Measurements from ENCODE around the gene FANCC. TPM values are rescaled to one million over a fixed set of nuclear protein-coding genes. Genes with fewer than 3 reads are reported as not detected.

FANCC gene
- total RNA-seq, 1 experiment from 2014 or later = 19.4 TPM

GRCh38 chr9:95111716-95112115 is 205.8 kb downstream of the FANCC start:
- DNase-seq (ENCODE audit: low read depth, low spot score) = no peak
- ChIA-PET RAD21 (ENCODE audit: low non-redundant PET in 1 of 2, low total read pairs in 2 of 2, uncharacterized antibody in 2 of 2, unreplicated experiment in 2 of 2) (no interaction called here), POLR2A (no interaction called here), CTCF (interaction anchor here (1.1 kb wide), 1 partner anchor 16 kb away, joined by 3 read pairs; no protein-coding TSS in a partner anchor)
- BruUV-seq (replicated peaks) = no TSS peak
- Histone ChIP-seq H3K79me2 (ENCODE audit: insufficient read depth, low read length) (no peaks in the 10 kb centered on the region), H3K4me1 (ENCODE audit: control insufficient read depth in 1 of 2, insufficient read depth in 2 of 2, low read length in 2 of 2) (no peaks in the 10 kb centered on the region), H4K20me1 (ENCODE audit: insufficient read depth) (no peaks in the 10 kb centered on the region), H3K9me2 (ENCODE audit: insufficient read depth) (no peaks in the 10 kb centered on the region), H3K4me3 (replicated peaks in 1 of 2; ENCODE audit: low read depth in 1 of 2, low read length in 2 of 2) (no peak overlapping the region), H3K4me2 (ENCODE audit: low read length) (no peak overlapping the region), H3K27me3 (ENCODE audit: insufficient read depth, low read length) (no peaks in the 10 kb centered on the region), H2AFZ (ENCODE audit: low read depth, low read length, poor library complexity, severe bottlenecking) (no peak overlapping the region), H3K36me3 (ENCODE audit: control insufficient read depth in 1 of 2, insufficient read depth in 2 of 2, low read length in 2 of 2) (no peaks in the 10 kb centered on the region), H3K9ac (ENCODE audit: low read length) (no peak overlapping the region), H3K9me3 (ENCODE audit: control insufficient read depth in 1 of 2, insufficient read depth in 1 of 2, low read depth in 1 of 2, low read length in 2 of 2) (no peaks in the 10 kb centered on the region), H3K27ac (ENCODE audit: low read depth, low read length) (no peak overlapping the region)
- intact Hi-C loops (cut with micrococcal nuclease) = no loop called here
- ATAC-seq = no peak
- no peak for TF ChIP-seq FOSL1 (IDR thresholded peaks at IDR 0.05; ENCODE audit: low read depth)

GRCh38 chr9:95110921-95111525 is 206.5 kb downstream of the FANCC start:
- no peaks in the 10 kb centered on the region for H3K27me3 ChIP-seq (ENCODE audit: insufficient read depth, low read length)
- TF ChIP-seq, protein P1, sequence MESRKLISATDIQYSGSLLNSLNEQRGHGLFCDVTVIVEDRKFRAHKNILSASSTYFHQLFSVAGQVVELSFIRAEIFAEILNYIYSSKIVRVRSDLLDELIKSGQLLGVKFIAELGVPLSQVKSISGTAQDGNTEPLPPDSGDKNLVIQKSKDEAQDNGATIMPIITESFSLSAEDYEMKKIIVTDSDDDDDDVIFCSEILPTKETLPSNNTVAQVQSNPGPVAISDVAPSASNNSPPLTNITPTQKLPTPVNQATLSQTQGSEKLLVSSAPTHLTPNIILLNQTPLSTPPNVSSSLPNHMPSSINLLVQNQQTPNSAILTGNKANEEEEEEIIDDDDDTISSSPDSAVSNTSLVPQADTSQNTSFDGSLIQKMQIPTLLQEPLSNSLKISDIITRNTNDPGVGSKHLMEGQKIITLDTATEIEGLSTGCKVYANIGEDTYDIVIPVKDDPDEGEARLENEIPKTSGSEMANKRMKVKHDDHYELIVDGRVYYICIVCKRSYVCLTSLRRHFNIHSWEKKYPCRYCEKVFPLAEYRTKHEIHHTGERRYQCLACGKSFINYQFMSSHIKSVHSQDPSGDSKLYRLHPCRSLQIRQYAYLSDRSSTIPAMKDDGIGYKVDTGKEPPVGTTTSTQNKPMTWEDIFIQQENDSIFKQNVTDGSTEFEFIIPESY (IDR thresholded peaks at IDR 0.05; ENCODE audit: extremely low read depth, insufficient replicate concordance, low read length) = no peak
- TF ChIP-seq ZFX (IDR thresholded peaks at IDR 0.05) = no peak
- no peak for TF ChIP-seq ELF1 (IDR thresholded peaks at IDR 0.05; ENCODE audit: borderline replicate concordance, low read depth)
- no peak for TF ChIP-seq FOSL1 (IDR thresholded peaks at IDR 0.05; ENCODE audit: low read depth)
- no peak for TF ChIP-seq TCF7L2 (IDR thresholded peaks at IDR 0.05; ENCODE audit: borderline replicate concordance, extremely low read depth, insufficient read depth, insufficient read length)
- TF ChIP-seq ATF3 (IDR thresholded peaks at IDR 0.05) = no peak
- TF ChIP-seq RAD21 (IDR thresholded peaks at IDR 0.05; ENCODE audit: low read depth) = no peak
- no peak for TF ChIP-seq YY1 (IDR thresholded peaks at IDR 0.05; ENCODE audit: extremely low read depth, insufficient replicate concordance, low read depth, low read length)
- TF ChIP-seq JUND (IDR thresholded peaks at IDR 0.05) = no peak
- TF ChIP-seq, protein P2, sequence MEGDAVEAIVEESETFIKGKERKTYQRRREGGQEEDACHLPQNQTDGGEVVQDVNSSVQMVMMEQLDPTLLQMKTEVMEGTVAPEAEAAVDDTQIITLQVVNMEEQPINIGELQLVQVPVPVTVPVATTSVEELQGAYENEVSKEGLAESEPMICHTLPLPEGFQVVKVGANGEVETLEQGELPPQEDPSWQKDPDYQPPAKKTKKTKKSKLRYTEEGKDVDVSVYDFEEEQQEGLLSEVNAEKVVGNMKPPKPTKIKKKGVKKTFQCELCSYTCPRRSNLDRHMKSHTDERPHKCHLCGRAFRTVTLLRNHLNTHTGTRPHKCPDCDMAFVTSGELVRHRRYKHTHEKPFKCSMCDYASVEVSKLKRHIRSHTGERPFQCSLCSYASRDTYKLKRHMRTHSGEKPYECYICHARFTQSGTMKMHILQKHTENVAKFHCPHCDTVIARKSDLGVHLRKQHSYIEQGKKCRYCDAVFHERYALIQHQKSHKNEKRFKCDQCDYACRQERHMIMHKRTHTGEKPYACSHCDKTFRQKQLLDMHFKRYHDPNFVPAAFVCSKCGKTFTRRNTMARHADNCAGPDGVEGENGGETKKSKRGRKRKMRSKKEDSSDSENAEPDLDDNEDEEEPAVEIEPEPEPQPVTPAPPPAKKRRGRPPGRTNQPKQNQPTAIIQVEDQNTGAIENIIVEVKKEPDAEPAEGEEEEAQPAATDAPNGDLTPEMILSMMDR (IDR thresholded peaks at IDR 0.05 in 2 of 3, conservative IDR thresholded peaks at IDR 0.05 in 1 of 3; ENCODE audit: borderline replicate concordance in 1 of 3, insufficient read depth in 1 of 3, low read depth in 2 of 3, low read length in 2 of 3) = no peak
- no peak for TF ChIP-seq POLR2A (IDR thresholded peaks at IDR 0.05; ENCODE audit: borderline replicate concordance, extremely low read depth, insufficient read depth, insufficient read length)
- no peak for TF ChIP-seq EGR1 (IDR thresholded peaks at IDR 0.05; ENCODE audit: low read depth)
- no peak for TF ChIP-seq SRF (IDR thresholded peaks at IDR 0.05; ENCODE audit: low read depth)
- no peak for TF ChIP-seq ZNF274 (IDR thresholded peaks at IDR 0.05; ENCODE audit: low read depth, low read length)
- no peak for TF ChIP-seq EZH2 (IDR thresholded peaks at IDR 0.05)
- no peak for TF ChIP-seq POLR2AphosphoS5 (IDR thresholded peaks at IDR 0.05; ENCODE audit: low read depth, low read length)
- no peak for TF ChIP-seq SIN3A (IDR thresholded peaks at IDR 0.05; ENCODE audit: low read depth)
- TF ChIP-seq SP1 (IDR thresholded peaks at IDR 0.05; ENCODE audit: low read depth) = no peak

More at GRCh38 chr9:95110921-95111525, 206.5 kb downstream of the FANCC start:
- Histone ChIP-seq H3K79me2 (ENCODE audit: insufficient read depth, low read length) (no peaks in the 10 kb centered on the region), H4K20me1 (ENCODE audit: insufficient read depth) (no peaks in the 10 kb centered on the region), H3K9ac (ENCODE audit: low read length) (no peak overlapping the region), H3K27ac (ENCODE audit: low read depth, low read length) (no peak overlapping the region), H3K4me1 (ENCODE audit: control insufficient read depth in 1 of 2, insufficient read depth in 2 of 2, low read length in 2 of 2) (peaks cover 0 to under 1% of the 10 kb centered on the region in 2 experiments; a peak in 1 of 4 replicates), H3K9me3 (ENCODE audit: control insufficient read depth in 1 of 2, insufficient read depth in 1 of 2, low read depth in 1 of 2, low read length in 2 of 2) (no peaks in the 10 kb centered on the region), H3K4me3 (replicated peaks in 1 of 2; ENCODE audit: low read depth in 1 of 2, low read length in 2 of 2) (no peak overlapping the region), H3K36me3 (ENCODE audit: control insufficient read depth in 1 of 2, insufficient read depth in 2 of 2, low read length in 2 of 2) (no peaks in the 10 kb centered on the region), H3K4me2 (ENCODE audit: low read length) (no peak overlapping the region), H3K9me2 (ENCODE audit: insufficient read depth) (no peaks in the 10 kb centered on the region), H2AFZ (ENCODE audit: low read depth, low read length, poor library complexity, severe bottlenecking) (no peak overlapping the region)
- ChIA-PET CTCF (no interaction called here), RAD21 (ENCODE audit: low non-redundant PET in 1 of 2, low total read pairs in 2 of 2, uncharacterized antibody in 2 of 2, unreplicated experiment in 2 of 2) (no interaction called here), POLR2A (no interaction called here)
- BruUV-seq (replicated peaks) = no TSS peak
- DNase-seq (ENCODE audit: low read depth, low spot score) (no peak), ATAC-seq (no peak)
- intact Hi-C loops (cut with micrococcal nuclease) = no loop called here
